ENCODE measurements around the gene LMX1A.

The LMX1A gene

DNA sequence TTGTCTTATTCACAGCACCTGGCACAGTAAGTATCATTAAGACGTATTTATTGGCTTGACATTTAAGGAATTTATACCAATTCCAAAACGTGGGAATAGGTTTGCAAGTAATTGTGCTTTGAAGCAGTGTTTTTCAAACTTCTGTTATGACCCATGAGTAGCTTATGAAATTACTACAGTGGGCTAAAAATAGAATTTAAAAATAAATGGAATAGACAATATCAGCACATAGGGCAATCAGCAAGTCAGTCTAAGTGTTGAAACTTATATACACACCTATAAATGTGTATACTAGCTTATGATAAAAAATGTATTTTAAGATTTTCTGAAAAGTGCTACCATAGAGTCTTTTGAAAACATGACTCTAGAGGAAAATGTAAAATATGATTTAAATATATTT lies 116.6 kb downstream of the LMX1A start:
- H3K4me3 ChIP-seq (ENCODE audit: low read length): no peak overlapping the region
- TF ChIP-seq, protein P1, sequence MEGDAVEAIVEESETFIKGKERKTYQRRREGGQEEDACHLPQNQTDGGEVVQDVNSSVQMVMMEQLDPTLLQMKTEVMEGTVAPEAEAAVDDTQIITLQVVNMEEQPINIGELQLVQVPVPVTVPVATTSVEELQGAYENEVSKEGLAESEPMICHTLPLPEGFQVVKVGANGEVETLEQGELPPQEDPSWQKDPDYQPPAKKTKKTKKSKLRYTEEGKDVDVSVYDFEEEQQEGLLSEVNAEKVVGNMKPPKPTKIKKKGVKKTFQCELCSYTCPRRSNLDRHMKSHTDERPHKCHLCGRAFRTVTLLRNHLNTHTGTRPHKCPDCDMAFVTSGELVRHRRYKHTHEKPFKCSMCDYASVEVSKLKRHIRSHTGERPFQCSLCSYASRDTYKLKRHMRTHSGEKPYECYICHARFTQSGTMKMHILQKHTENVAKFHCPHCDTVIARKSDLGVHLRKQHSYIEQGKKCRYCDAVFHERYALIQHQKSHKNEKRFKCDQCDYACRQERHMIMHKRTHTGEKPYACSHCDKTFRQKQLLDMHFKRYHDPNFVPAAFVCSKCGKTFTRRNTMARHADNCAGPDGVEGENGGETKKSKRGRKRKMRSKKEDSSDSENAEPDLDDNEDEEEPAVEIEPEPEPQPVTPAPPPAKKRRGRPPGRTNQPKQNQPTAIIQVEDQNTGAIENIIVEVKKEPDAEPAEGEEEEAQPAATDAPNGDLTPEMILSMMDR (conservative IDR thresholded peaks at IDR 0.05; ENCODE audit: low read length): no peak
- DNase-seq (ENCODE audit: low read depth): no peak

DNA sequence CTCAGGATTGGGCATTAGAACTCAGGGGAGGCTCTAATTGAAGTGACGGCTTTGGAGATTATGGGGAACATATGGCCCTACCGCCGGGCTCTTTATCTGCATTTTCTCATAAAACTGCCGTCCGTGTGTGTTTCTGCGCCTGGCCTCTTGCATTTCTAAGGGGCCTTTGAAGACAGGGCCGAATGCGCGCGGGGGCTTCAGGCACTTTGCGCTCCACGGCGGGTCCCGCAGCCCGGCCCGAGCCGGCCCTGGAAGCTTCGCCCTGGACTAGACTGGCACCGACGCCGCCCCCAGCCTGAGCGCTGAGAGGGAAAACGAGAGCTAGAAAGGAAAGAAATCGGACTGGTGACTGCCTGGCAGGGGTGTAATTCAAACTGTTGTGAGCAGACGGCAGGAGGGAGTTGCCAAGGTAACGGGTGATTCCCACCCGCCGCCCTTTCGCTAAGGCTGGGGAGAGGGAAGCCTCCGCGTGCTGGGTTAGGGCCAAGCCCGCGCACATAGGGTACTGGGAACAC lies 120.7 kb downstream of the LMX1A start:
- TF ChIP-seq, protein P1 (conservative IDR thresholded peaks at IDR 0.05; ENCODE audit: low read length): no peak
- no peak overlapping the region for H3K4me3 ChIP-seq (ENCODE audit: low read length)
- DNase-seq (ENCODE audit: low read depth): no peak

DNA sequence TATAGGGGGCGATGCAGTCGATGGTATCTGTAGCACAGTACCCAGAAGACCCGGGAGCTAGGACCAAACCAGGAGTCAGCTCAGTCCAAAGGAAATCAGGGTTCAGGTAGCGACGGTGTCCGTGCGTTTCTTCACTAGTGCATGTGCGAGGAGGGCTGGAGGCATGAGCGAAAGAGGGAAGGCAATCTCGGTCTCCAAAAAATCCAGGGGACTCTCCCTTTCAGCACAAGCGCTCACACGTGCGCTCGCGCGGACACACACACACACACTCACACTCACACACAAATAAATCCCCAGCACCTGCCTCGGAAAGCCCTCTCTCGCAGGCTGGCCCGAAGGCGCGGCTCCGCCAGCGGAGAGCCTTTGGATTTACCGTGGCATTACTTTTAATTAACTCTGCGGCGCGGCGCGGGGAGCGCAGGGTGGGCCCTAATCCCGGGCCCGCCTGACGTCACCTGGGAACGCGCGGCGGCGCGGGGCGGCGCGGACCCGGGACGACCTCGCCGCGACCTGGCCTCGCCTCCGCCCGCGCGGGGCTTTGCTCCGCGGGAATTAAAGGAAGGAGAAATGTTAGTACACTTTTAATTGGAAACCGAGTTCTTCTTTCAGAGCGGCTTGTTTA lies 121.2 kb downstream of the LMX1A start:
- TF ChIP-seq, protein P1 (conservative IDR thresholded peaks at IDR 0.05; ENCODE audit: low read length): no peak
- no peak overlapping the region for H3K4me3 ChIP-seq (ENCODE audit: low read length)
- DNase-seq (ENCODE audit: low read depth): no peak

DNA sequence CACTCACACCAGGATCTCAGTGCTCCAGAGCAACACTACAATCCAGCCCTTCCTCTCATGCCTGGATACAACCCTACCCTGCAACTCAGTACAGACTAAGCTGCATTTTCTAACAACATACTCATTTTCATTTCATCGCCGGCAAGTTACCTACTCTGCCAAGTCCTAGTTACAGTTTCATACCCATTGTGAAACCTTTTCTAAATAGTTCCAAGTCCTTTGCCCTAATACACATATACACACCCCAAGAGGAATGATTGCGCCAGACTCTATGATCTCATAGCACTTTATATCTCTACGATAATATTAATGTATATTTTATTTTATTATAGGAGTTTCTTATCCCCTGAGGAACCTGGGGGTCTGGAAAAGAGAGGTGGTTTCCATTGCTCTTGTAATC lies 122.4 kb downstream of the LMX1A start:
- TF ChIP-seq, protein P1 (conservative IDR thresholded peaks at IDR 0.05; ENCODE audit: low read length): no peak
- DNase-seq (ENCODE audit: low read depth): no peak
- H3K4me3 ChIP-seq (ENCODE audit: low read length): no peak overlapping the region

DNA sequence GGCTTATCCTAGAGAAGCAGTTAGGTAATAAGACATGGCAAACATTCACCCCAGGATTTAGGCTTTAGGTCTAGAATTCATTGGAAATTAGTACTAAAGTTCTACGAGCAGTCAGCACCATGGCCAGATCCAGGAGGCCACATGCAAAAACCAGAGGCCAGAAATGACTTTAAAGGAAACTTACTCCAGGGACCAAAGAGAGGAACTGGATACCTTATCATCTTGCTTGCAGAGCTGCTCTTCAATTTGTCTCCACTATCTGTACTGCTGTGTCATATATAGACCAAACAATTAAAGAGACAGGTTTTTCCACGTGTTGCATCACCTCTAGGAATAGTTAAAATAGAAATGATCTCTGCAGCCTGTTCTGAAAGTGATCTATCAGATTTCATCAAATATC lies 127.8 kb downstream of the LMX1A start:
- TF ChIP-seq, protein P1 (conservative IDR thresholded peaks at IDR 0.05; ENCODE audit: low read length): no peak
- DNase-seq (ENCODE audit: low read depth): no peak
- H3K4me3 ChIP-seq (ENCODE audit: low read length): no peak overlapping the region

DNA sequence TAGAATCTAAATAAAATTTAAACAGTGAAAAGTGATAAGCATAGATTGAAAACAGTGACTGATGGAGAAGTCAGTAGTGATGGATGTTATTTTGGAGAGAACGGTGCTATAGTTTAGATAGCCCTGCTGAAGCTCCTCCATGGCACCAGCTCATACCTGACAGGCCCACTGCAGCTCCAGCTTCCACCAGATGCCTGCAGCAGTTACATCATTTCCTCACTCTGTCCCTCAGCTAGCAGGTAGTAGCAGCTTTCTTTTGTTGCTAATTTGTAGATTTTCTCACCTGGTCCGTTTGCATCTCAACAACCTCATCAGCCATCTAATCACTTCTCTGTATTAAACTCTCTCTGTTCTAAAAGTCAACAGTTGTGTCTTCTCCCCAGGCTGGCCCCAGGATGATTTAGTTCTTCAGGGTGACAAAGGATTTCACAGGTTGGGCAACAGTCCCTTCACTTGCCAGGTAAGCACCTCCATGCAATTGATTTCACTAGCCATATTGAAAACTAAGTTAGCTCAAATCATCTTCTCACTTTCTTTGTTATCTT lies 128.3 kb downstream of the LMX1A start:
- no peak for DNase-seq (ENCODE audit: low read depth)
- no peak overlapping the region for H3K4me3 ChIP-seq (ENCODE audit: low read length)
- TF ChIP-seq, protein P1 (conservative IDR thresholded peaks at IDR 0.05; ENCODE audit: low read length): no peak

DNA sequence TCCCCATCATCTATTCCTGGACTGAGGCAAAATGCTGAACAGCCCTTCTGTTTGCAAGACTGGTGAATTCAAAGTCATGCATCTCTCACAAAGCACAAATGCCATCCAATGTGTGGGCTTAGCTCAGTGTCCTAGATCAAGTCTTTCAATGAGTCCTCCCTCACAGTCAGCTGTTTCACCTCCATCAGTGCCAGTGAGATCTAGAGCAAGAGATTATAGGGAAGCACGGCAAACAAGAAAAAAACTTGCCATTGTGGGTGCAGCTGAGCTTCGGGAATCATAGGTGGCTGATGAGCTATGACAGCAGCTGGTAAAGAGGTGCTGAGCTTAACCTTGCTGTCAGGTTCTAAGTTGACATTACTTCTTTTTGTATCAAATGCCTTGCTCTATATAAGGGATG lies 130.2 kb downstream of the LMX1A start:
- DNase-seq (ENCODE audit: low read depth): no peak
- no peak overlapping the region for H3K4me3 ChIP-seq (ENCODE audit: low read length)
- TF ChIP-seq, protein P1 (conservative IDR thresholded peaks at IDR 0.05; ENCODE audit: low read length): no peak
